Stomach (tissue), 9 donors: Measurements from ENCODE around the gene SCOC. TPM values are rescaled to one million over a fixed set of nuclear protein-coding genes. Genes with fewer than 3 reads are reported as not detected.
A peak's percentile ranks its signal among the peaks of the same experiment; 100 is the strongest.

ENCODE experiments used
- DNase-seq, 2 donors: peaks; one replicate each; pipeline versions ENCODE4 v3.0.0 to v3.0.0-alpha.2; 2013 to 2019
- H3K27ac ChIP-seq, 5 donors: fragments of 200-600 bp in 4 of 5; sonication (generic) in 4 of 5; one replicate each; pipeline ENCODE4 v1.5.1; 2013 to 2019; ENCODE audit warnings: mild to moderate bottlenecking in 1 of 5, moderate library complexity in 1 of 5
- H3K27me3 ChIP-seq, 3 donors: fragments of 200-600 bp; sonication (generic); one replicate each; pipeline ENCODE4 v1.5.1; 2017 to 2019; ENCODE audit warnings: mixed run types in 1 of 3
- H3K36me3 ChIP-seq, 4 donors: fragments of 200-600 bp; sonication (generic); 1 replicate in 3 of 4; 2 replicates in 1 of 4; pipeline ENCODE4 v1.5.1; 2016 to 2019
- H3K4me1 ChIP-seq, 4 donors: fragments of 200-600 bp; sonication (generic); one replicate each; pipeline ENCODE4 v1.5.1; 2016 to 2019
- H3K4me3 ChIP-seq, 4 donors: fragments of 200-600 bp; sonication (generic) in 3 of 4; one replicate each; pipeline ENCODE4 v1.5.1; 2016 to 2019; ENCODE audit warnings: mild to moderate bottlenecking in 1 of 4
- H3K9me3 ChIP-seq, 4 donors: fragments of 200-600 bp; sonication (generic); one replicate each; pipeline ENCODE4 v1.5.1; 2016 to 2019
- EP300 ChIP-seq: sonication (generic); formaldehyde crosslinking; IDR thresholded peaks from one replicate; pipeline ENCODE4 v1.6.1; 2017; ENCODE audit warnings: antibody characterized with exemption
- POLR2A ChIP-seq, 4 donors: fragments of 450-650 bp; IDR thresholded peaks; one replicate each; pipeline ENCODE4 v1.6.1; 2016; ENCODE audit warnings: antibody characterized with exemption in 4 of 4, control low read depth in 2 of 4, mild to moderate bottlenecking in 1 of 4, moderate library complexity in 1 of 4
- POLR2AphosphoS5 ChIP-seq, 3 donors: sonication (generic); formaldehyde crosslinking; IDR thresholded peaks; one replicate each; pipeline ENCODE4 v1.6.1; 2016; ENCODE audit warnings: antibody characterized with exemption in 3 of 3
- WGBS, 5 donors: extraction: QIAGEN DNeasy Blood & Tissue Kit in 3 of 5; methylation state at CpG; one replicate each; pipeline versions ENCODE4 v1.1.5 to v1.1.7; 2013 to 2018; 5-methylcytosine and 5-hydroxymethylcytosine counted together
- intact Hi-C: fragments of 100-400 bp; cut with DNase I; formaldehyde crosslinking; loops from one replicate; pipeline ENCODE4 v1.15.1; 2023; ENCODE audit warnings: low total_unique reads
- polyA plus RNA-seq, 3 donors: library from polyadenylated mRNA; stranded (reverse); fragments of 200-250 nt; gene quantifications; one replicate each; pipeline ENCODE4 v1.2.3, GENCODE V29; 2013
- total RNA-seq, 5 donors: library from RNA; depleted of rRNA; stranded (reverse); fragments of >200 nt; gene quantifications; one replicate each; pipeline versions ENCODE4 v1.1.0 to v1.2.3, GENCODE V29; 2014 to 2016
- TF ChIP-seq, protein P1 (sequence below), 7 experiments: fragments of 450-650 bp in 4 of 7; fragments of 200-600 bp in 3 of 7; sonication (generic) in 3 of 7; IDR thresholded peaks; one replicate each; pipeline ENCODE4 v1.5.1; 2016 to 2019; ENCODE audit warnings: antibody characterized with exemption in 7 of 7, control low read depth in 2 of 7, mild to moderate bottlenecking in 1 of 7
- donor health status: healthy with polysubstance abuse.
- donor health status: Bipolar disorder and iron deficiency.
- donor health status: healthy.

Gene SCOC
- total and polyA plus RNA-seq, 8 donors = 28.4 to 108 (median 56.3) TPM

DNA sequence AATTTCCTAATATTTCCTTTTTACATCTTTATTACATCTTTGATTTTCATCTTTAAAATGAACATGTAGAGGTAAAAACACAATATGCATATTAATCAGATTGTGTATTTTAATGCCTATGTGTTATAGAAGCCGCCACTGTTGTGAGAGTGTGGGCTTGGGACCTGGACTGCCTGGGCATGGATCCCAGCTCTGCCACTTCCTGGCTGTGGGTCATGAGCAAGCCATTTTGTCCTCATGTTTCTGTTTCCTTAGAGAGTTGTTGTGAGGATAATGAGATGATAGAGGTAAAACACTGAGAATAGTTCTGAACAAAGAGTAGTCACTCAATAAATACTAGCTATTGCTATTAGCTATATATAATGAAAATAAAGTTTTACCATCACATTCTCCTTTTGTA, 38.4 kb upstream of the SCOC start:
- H3K27me3 ChIP-seq = no peaks in the 10 kb centered on the region
- 69 to 85% (median 76%) methylated on average over 1 of the region's 1 CpG for WGBS, 5 donors

DNA sequence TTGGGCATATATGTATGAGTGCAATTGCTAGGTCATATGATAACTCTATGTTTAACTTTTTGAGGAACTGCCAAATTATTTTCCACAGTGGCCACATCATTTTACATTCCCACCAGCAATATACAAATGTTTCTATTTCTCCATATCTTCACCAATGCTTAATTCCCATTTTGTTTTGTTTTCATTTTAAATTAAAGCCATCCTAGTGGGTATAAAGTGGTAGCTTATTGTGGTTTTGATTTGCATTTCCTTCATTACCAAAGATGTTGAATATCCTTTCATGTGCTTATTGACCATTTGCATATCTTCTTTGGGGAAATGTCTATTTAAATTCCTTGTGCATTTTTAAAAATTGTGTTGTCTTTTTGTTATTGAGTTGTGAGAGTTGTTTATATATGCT, 36.7 kb upstream of the SCOC start:
- H3K27ac ChIP-seq = no peak overlapping the region
- no peaks in the 10 kb centered on the region for H3K9me3 ChIP-seq
- intact Hi-C loops = no loop called here
- no peaks in the 10 kb centered on the region for H3K27me3 ChIP-seq
- no peaks in the 10 kb centered on the region for H3K4me1 ChIP-seq
- H3K4me3 ChIP-seq = no peak overlapping the region
- H3K36me3 ChIP-seq = no peaks in the 10 kb centered on the region
- TF ChIP-seq EP300 (no peak), POLR2A (IDR thresholded peaks at IDR 0.05) (no peak), POLR2AphosphoS5 (IDR thresholded peaks at IDR 0.05) (no peak)
- TF ChIP-seq, protein P1, sequence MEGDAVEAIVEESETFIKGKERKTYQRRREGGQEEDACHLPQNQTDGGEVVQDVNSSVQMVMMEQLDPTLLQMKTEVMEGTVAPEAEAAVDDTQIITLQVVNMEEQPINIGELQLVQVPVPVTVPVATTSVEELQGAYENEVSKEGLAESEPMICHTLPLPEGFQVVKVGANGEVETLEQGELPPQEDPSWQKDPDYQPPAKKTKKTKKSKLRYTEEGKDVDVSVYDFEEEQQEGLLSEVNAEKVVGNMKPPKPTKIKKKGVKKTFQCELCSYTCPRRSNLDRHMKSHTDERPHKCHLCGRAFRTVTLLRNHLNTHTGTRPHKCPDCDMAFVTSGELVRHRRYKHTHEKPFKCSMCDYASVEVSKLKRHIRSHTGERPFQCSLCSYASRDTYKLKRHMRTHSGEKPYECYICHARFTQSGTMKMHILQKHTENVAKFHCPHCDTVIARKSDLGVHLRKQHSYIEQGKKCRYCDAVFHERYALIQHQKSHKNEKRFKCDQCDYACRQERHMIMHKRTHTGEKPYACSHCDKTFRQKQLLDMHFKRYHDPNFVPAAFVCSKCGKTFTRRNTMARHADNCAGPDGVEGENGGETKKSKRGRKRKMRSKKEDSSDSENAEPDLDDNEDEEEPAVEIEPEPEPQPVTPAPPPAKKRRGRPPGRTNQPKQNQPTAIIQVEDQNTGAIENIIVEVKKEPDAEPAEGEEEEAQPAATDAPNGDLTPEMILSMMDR (IDR thresholded peaks at IDR 0.05) = no peak
- no peak for DNase-seq

More for the DNA sequence above, 38.4 kb upstream of the SCOC start:
- intact Hi-C loops = no loop called here
- TF ChIP-seq, protein P1 (IDR thresholded peaks at IDR 0.05) = no peak
- TF ChIP-seq POLR2AphosphoS5 (IDR thresholded peaks at IDR 0.05) (no peak), EP300 (no peak), POLR2A (IDR thresholded peaks at IDR 0.05) (no peak)
- H3K27ac ChIP-seq = no peak overlapping the region
- H3K4me1 ChIP-seq = peaks cover 0 to 7% (median 0%) of the 10 kb centered on the region in 4 donors
- H3K36me3 ChIP-seq = no peaks in the 10 kb centered on the region
- no peaks in the 10 kb centered on the region for H3K9me3 ChIP-seq
- no peak for DNase-seq
- no peak overlapping the region for H3K4me3 ChIP-seq

DNA sequence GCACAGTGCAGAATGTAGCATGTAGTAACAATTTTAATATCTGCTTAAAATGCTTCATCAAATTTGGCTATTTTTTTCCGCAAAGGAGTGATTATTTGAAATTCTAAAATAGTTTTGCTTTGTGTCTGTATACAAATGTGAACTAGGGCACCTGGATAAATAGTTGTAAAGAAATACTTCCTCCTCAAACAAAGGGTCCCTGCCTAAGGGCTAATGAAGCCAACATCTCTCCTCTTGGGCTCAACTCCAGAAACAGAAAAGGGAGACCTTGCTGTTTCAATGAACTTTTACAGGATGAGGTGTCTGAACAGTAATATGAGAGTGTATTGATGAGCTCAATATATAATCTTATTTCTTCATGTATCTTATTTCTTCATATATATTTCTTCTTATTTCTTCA, 30.8 kb upstream of the SCOC start:
- intact Hi-C loops = no loop called here
- H3K4me3 ChIP-seq = no peak overlapping the region
- H3K9me3 ChIP-seq = no peaks in the 10 kb centered on the region
- TF ChIP-seq, protein P1 (IDR thresholded peaks at IDR 0.05) = no peak
- TF ChIP-seq EP300 (no peak), POLR2A (IDR thresholded peaks at IDR 0.05) (no peak), POLR2AphosphoS5 (IDR thresholded peaks at IDR 0.05) (no peak)
- H3K27me3 ChIP-seq = no peaks in the 10 kb centered on the region
- no peak for DNase-seq
- no peaks in the 10 kb centered on the region for H3K36me3 ChIP-seq
- 37 to 55% (median 42%) methylated on average over 1 of the region's 1 CpG for WGBS, 5 donors
- H3K4me1 ChIP-seq = peaks cover 0 to 28% (median 14%) of the 10 kb centered on the region in 4 donors
- H3K27ac ChIP-seq = peak overlapping the region in 2 of 5 donors; percentile 81 to 83

DNA sequence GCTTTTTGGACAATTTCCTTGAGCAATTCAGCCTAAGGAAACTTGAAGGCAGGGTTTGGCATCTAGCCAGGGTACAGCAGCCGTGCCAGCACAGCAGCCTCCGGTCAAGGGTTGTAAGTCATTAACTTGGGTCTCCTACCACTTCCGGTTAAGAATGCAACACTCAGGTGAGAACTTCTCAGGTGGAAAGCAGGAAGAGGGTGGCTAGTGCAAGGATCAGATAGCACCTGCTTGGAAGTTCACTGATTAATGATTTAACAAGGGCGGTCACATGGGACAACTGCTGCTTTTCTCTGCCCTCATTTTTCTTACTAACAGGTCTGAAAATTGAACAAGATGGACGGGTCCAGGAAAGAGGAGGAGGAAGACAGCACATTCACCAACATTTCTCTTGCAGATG, 30.1 kb upstream of the SCOC start:
- Histone ChIP-seq H3K9me3 (no peaks in the 10 kb centered on the region), H3K27me3 (no peaks in the 10 kb centered on the region), H3K27ac (peak overlapping the region; percentile 17 to 83 (median 52)), H3K4me3 (peak overlapping the region in 1 of 4 donors; percentile 41), H3K4me1 (peaks cover 0 to 28% (median 14%) of the 10 kb centered on the region in 4 donors), H3K36me3 (no peaks in the 10 kb centered on the region)
- DNase-seq = peak; percentile 91 to 95
- TF ChIP-seq POLR2AphosphoS5 (IDR thresholded peaks at IDR 0.05) (peak in 2 of 3 donors; percentile 73 to 88), EP300 (no peak)
- WGBS, 5 donors = 7 to 17% (median 10%) methylated on average over 5 of the region's 5 CpGs
- intact Hi-C loops = no loop called here

DNA sequence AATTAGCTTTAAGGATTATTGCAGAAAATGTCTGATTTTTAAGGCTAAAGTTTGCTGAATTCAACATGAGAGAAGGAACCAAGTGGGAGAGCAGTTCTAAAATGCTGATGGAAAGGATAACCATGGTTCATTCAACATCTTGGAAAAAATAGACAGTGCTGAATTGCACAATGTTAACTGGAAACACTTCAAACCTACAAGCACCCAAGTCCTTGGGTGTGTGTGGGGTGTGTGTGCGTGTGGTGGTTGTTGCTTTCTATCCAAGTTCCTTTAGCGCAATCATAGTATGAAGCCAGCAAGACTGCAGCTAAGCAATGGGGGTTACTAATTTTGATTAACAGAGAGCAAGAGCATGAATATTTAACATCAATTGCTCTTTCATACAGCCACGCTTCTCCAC, 29.3 kb upstream of the SCOC start:
- WGBS, 5 donors = 51 to 74% (median 71%) methylated on average over 3 of the region's 3 CpGs
- peak overlapping the region in 4 of 5 donors; percentile 30 to 83 (median 58) for H3K27ac ChIP-seq
- H3K27me3 ChIP-seq = no peaks in the 10 kb centered on the region
- no peaks in the 10 kb centered on the region for H3K9me3 ChIP-seq
- DNase-seq = no peak
- intact Hi-C loops = no loop called here
- no peaks in the 10 kb centered on the region for H3K36me3 ChIP-seq
- H3K4me3 ChIP-seq = peak overlapping the region in 2 of 4 donors; percentile 9 to 41
- peaks cover 0 to 28% (median 14%) of the 10 kb centered on the region in 4 donors for H3K4me1 ChIP-seq
- no peak for TF ChIP-seq POLR2AphosphoS5 (IDR thresholded peaks at IDR 0.05)
- TF ChIP-seq, protein P1 (IDR thresholded peaks at IDR 0.05) = no peak
- TF ChIP-seq POLR2A (IDR thresholded peaks at IDR 0.05) = no peak
- no peak for TF ChIP-seq EP300
